BLaER1 (cell line): ENCODE measurements around the gene PDZD4.

Source experiments
- H3K27ac ChIP-seq: shearing (Covaris generic); formaldehyde crosslinking; 2 replicates; pipeline ENCODE4 v1.8.1; 2022
- H3K27me3 ChIP-seq: shearing (Covaris generic); formaldehyde crosslinking; 2 replicates; pipeline ENCODE4 v1.8.1; 2022
- H3K36me3 ChIP-seq: shearing (Covaris generic); formaldehyde crosslinking; 2 replicates; pipeline ENCODE4 v1.8.1; 2022
- H3K4me1 ChIP-seq: shearing (Covaris generic); formaldehyde crosslinking; 2 replicates; pipeline ENCODE4 v1.8.1; 2022
- H3K4me2 ChIP-seq: shearing (Covaris generic); formaldehyde crosslinking; 2 replicates; pipeline ENCODE4 v1.8.1; 2022
- H3K4me3 ChIP-seq: shearing (Covaris generic); formaldehyde crosslinking; 2 replicates; pipeline ENCODE4 v1.8.1; 2022
- H3K9ac ChIP-seq: shearing (Covaris generic); formaldehyde crosslinking; 2 replicates; pipeline ENCODE4 v1.8.1; 2022
- H3K9me3 ChIP-seq: shearing (Covaris generic); formaldehyde crosslinking; 2 replicates; pipeline ENCODE4 v1.8.1; 2022
- H4K20me1 ChIP-seq: shearing (Covaris generic); formaldehyde crosslinking; 2 replicates; pipeline ENCODE4 v1.8.1; 2022
- Cebpa-rat ChIP-seq: shearing (Covaris generic); IDR thresholded peaks from 2 replicates; pipeline ENCODE4 v1.8.1; 2022

Gene PDZD4

GRCh38 chrX:153874085-153874365 is 43.7 kb upstream of the PDZD4 start:
- Histone ChIP-seq H3K27me3 (peaks cover 56% of the 10 kb centered on the region), H3K4me2 (no peak overlapping the region), H3K27ac (no peak overlapping the region), H3K9ac (no peak overlapping the region), H3K36me3 (peaks cover 9% of the 10 kb centered on the region; the same call in 1 of the 2 replicates), H3K4me3 (no peak overlapping the region), H3K9me3 (no peaks in the 10 kb centered on the region), H4K20me1 (peaks cover 73% of the 10 kb centered on the region), H3K4me1 (peaks cover 37% of the 10 kb centered on the region)
- no peak for TF ChIP-seq Cebpa-rat

GRCh38 chrX:153873282-153874084 is 43.1 kb upstream of the PDZD4 start:
- Histone ChIP-seq H3K27ac (no peak overlapping the region), H3K9me3 (no peaks in the 10 kb centered on the region), H3K4me3 (no peak overlapping the region), H3K36me3 (peaks cover 12% of the 10 kb centered on the region; the same call in 1 of the 2 replicates), H3K9ac (no peak overlapping the region), H4K20me1 (peaks cover 77% of the 10 kb centered on the region), H3K4me1 (peaks cover 32% of the 10 kb centered on the region), H3K4me2 (no peak overlapping the region), H3K27me3 (peaks cover 58% of the 10 kb centered on the region)
- no peak for TF ChIP-seq Cebpa-rat

- no peak for TF ChIP-seq Cebpa-rat
- no peak overlapping the region for H3K27ac ChIP-seq
Observed at GRCh38 chrX:153871946-153872878, 41.9 kb upstream of the PDZD4 start.

GRCh38 chrX:153871451-153871850 is 41.1 kb upstream of the PDZD4 start:
- peaks cover 61% of the 10 kb centered on the region for H3K27me3 ChIP-seq
- no peaks in the 10 kb centered on the region; the same call in 1 of the 2 replicates for H3K9me3 ChIP-seq
- no peak overlapping the region for H3K27ac ChIP-seq
- no peak overlapping the region for H3K4me2 ChIP-seq
- no peak for TF ChIP-seq Cebpa-rat
- peaks cover 11% of the 10 kb centered on the region; the same call in 1 of the 2 replicates for H3K4me1 ChIP-seq
- no peak overlapping the region for H3K4me3 ChIP-seq
- H4K20me1 ChIP-seq = peaks cover 63% of the 10 kb centered on the region
- peaks cover 22% of the 10 kb centered on the region; the same call in 1 of the 2 replicates for H3K36me3 ChIP-seq
- H3K9ac ChIP-seq = no peak overlapping the region

More at GRCh38 chrX:153871946-153872878, 41.9 kb upstream of the PDZD4 start:
- H4K20me1 ChIP-seq = peaks cover 68% of the 10 kb centered on the region
- peaks cover 17% of the 10 kb centered on the region; the same call in 1 of the 2 replicates for H3K36me3 ChIP-seq
- no peaks in the 10 kb centered on the region for H3K9me3 ChIP-seq
- H3K4me2 ChIP-seq = no peak overlapping the region
- peaks cover 19% of the 10 kb centered on the region for H3K4me1 ChIP-seq
- no peak overlapping the region for H3K4me3 ChIP-seq
- H3K9ac ChIP-seq = no peak overlapping the region
- peaks cover 54% of the 10 kb centered on the region for H3K27me3 ChIP-seq

GRCh38 chrX:153870791-153871360 is 40.5 kb upstream of the PDZD4 start:
- Histone ChIP-seq H3K9ac (no peak overlapping the region), H3K4me1 (peaks cover 8% of the 10 kb centered on the region; the same call in 1 of the 2 replicates), H3K27me3 (peaks cover 65% of the 10 kb centered on the region), H3K36me3 (peaks cover 22% of the 10 kb centered on the region; the same call in 1 of the 2 replicates), H3K4me3 (no peak overlapping the region), H4K20me1 (peaks cover 58% of the 10 kb centered on the region), H3K27ac (no peak overlapping the region), H3K9me3 (no peaks in the 10 kb centered on the region; the same call in 1 of the 2 replicates), H3K4me2 (no peak overlapping the region)
- no peak for TF ChIP-seq Cebpa-rat

- Histone ChIP-seq H3K9me3 (no peaks in the 10 kb centered on the region; the same call in 1 of the 2 replicates), H3K36me3 (peaks cover 22% of the 10 kb centered on the region; the same call in 1 of the 2 replicates)
Observed at GRCh38 chrX:153870288-153870690, 39.9 kb upstream of the PDZD4 start.

GRCh38 chrX:153869473-153870287 is 39.3 kb upstream of the PDZD4 start:
- H3K27me3 ChIP-seq = peaks cover 71% of the 10 kb centered on the region
- TF ChIP-seq Cebpa-rat = no peak
- H3K9me3 ChIP-seq = no peaks in the 10 kb centered on the region; the same call in 1 of the 2 replicates
- H3K9ac ChIP-seq = no peak overlapping the region
- peaks cover 13% of the 10 kb centered on the region for H3K4me1 ChIP-seq
- H3K36me3 ChIP-seq = peaks cover 22% of the 10 kb centered on the region; the same call in 1 of the 2 replicates
- H3K27ac ChIP-seq = no peak overlapping the region
- peak overlapping the region; percentile 5; the same call in 1 of the 2 replicates for H3K4me2 ChIP-seq
- no peak overlapping the region for H3K4me3 ChIP-seq
- H4K20me1 ChIP-seq = peaks cover 62% of the 10 kb centered on the region

More at GRCh38 chrX:153870288-153870690, 39.9 kb upstream of the PDZD4 start:
- TF ChIP-seq Cebpa-rat = no peak
- H4K20me1 ChIP-seq = peaks cover 62% of the 10 kb centered on the region
- peaks cover 8% of the 10 kb centered on the region; the same call in 1 of the 2 replicates for H3K4me1 ChIP-seq
- no peak overlapping the region for H3K27ac ChIP-seq
- no peak overlapping the region for H3K4me3 ChIP-seq
- H3K27me3 ChIP-seq = peaks cover 69% of the 10 kb centered on the region
- H3K9ac ChIP-seq = no peak overlapping the region
- H3K4me2 ChIP-seq = peak overlapping the region; percentile 5; the same call in 1 of the 2 replicates

GRCh38 chrX:153868576-153869472 is 38.5 kb upstream of the PDZD4 start:
- no peaks in the 10 kb centered on the region; the same call in 1 of the 2 replicates for H3K9me3 ChIP-seq

More at GRCh38 chrX:153868576-153869472, 38.5 kb upstream of the PDZD4 start:
- peaks cover 22% of the 10 kb centered on the region for H3K4me1 ChIP-seq
- no peak overlapping the region for H3K9ac ChIP-seq
- no peak for TF ChIP-seq Cebpa-rat
- no peak overlapping the region for H3K27ac ChIP-seq
- H4K20me1 ChIP-seq = peaks cover 60% of the 10 kb centered on the region
- H3K4me3 ChIP-seq = no peak overlapping the region
- no peak overlapping the region for H3K4me2 ChIP-seq
- peaks cover 71% of the 10 kb centered on the region for H3K27me3 ChIP-seq
- peaks cover 22% of the 10 kb centered on the region; the same call in 1 of the 2 replicates for H3K36me3 ChIP-seq
